OCI-LY3 (cell line): ENCODE results near the gene TAMALIN.

Source experiments
- H2AFZ ChIP-seq: fragments of 200-600, 300-600 bp; shearing (Covaris generic); 2 replicates; pipeline ENCODE4 v1.6.0; 2014; ENCODE audit warnings: antibody characterized with exemption, low read depth, low read length
- H3K27ac ChIP-seq: fragments of 200-600, 300-600 bp; sonication (generic); 2 replicates; pipeline ENCODE4 v1.5.1; 2014; ENCODE audit warnings: mild to moderate bottlenecking, low read length, moderate library complexity, mixed read lengths
- H3K27me3 ChIP-seq: fragments of 200-600, 300-600 bp; sonication (generic); 2 replicates; pipeline ENCODE4 v1.6.1; 2014; ENCODE audit warnings: low read depth, low read length, mixed read lengths
- H3K36me3 ChIP-seq: fragments of 200-600, 300-600 bp; sonication (generic); replicated peaks from 2 replicates; pipeline ENCODE3; 2014; ENCODE audit warnings: low read depth, low read length, mixed read lengths
- H3K4me1 ChIP-seq: fragments of 300-600, 200-600 bp; sonication (generic); 2 replicates; pipeline ENCODE4 v1.6.1; 2014; ENCODE audit warnings: low read length, mixed read lengths
- H3K4me2 ChIP-seq: fragments of 200-600, 300-600 bp; sonication (generic); 2 replicates; pipeline ENCODE4 v1.6.1; 2014; ENCODE audit warnings: low read length, mixed read lengths
- H3K4me3 ChIP-seq: fragments of 300-600, 200-600 bp; sonication (generic); 2 replicates; pipeline ENCODE4 v1.5.1; 2014; ENCODE audit warnings: antibody characterized with exemption, mild to moderate bottlenecking, low read length, moderate library complexity
- H3K79me2 ChIP-seq: fragments of 300-600, 200-600 bp; shearing (Covaris generic); 2 replicates; pipeline ENCODE4 v1.6.1; 2014; ENCODE audit warnings: mild to moderate bottlenecking, low read length, mixed read lengths
- H3K9ac ChIP-seq: fragments of 300-600, 200-600 bp; shearing (Covaris generic); 2 replicates; pipeline ENCODE4 v1.6.0; 2014; ENCODE audit warnings: mild to moderate bottlenecking, low read length, moderate library complexity
- H3K9me3 ChIP-seq: fragments of 200-600, 300-600 bp; shearing (Covaris generic); 2 replicates; pipeline ENCODE4 v1.6.1; 2014; ENCODE audit warnings: low read length, mixed read lengths; ENCODE audit not compliant: insufficient read depth
- H4K20me1 ChIP-seq: fragments of 200-600, 300-600 bp; sonication (generic); 2 replicates; pipeline ENCODE4 v1.6.1; 2016; ENCODE audit warnings: low read length, mixed read lengths; ENCODE audit not compliant: insufficient read depth
- CTCF ChIP-seq: fragments of 200-600, 300-600 bp; sonication (generic); IDR thresholded peaks from 2 replicates; pipeline ENCODE4 v1.5.1; 2014; ENCODE audit warnings: antibody characterized with exemption, low read length, low read depth
- EZH2phosphoT487 ChIP-seq: fragments of 200-600 bp; shearing (Covaris generic); IDR thresholded peaks from 2 replicates; pipeline ENCODE4 v1.6.1; 2018; ENCODE audit warnings: antibody characterized with exemption, mixed run types, low read depth

TAMALIN gene

GRCh38 chr12:52005218-52005902 is 1.4 kb upstream of the TAMALIN start:
- Histone ChIP-seq H3K79me2 (no peaks in the 10 kb centered on the region), H3K27ac (no peak overlapping the region), H3K36me3 (no peaks in the 10 kb centered on the region), H3K27me3 (peaks cover 27% of the 10 kb centered on the region), H3K4me2 (peak overlapping the region; percentile 74), H3K9ac (peak overlapping the region; percentile 40), H2AFZ (peak overlapping the region; percentile 22; the same call in 1 of the 2 replicates), H3K9me3 (no peaks in the 10 kb centered on the region), H4K20me1 (no peaks in the 10 kb centered on the region), H3K4me3 (peak overlapping the region; percentile 66), H3K4me1 (peaks cover 27% of the 10 kb centered on the region)
- TF ChIP-seq CTCF (no peak), EZH2phosphoT487 (no peak)

GRCh38 chr12:52005903-52006703 is 643 bp upstream of the TAMALIN start:
- Histone ChIP-seq H3K4me2 (peak overlapping the region; percentile 74), H3K4me1 (peaks cover 27% of the 10 kb centered on the region), H3K9me3 (no peaks in the 10 kb centered on the region), H3K27ac (peak overlapping the region; percentile 30; the same call in 1 of the 2 replicates), H2AFZ (peak overlapping the region; percentile 22), H3K9ac (peak overlapping the region; percentile 38), H3K79me2 (no peaks in the 10 kb centered on the region), H4K20me1 (no peaks in the 10 kb centered on the region), H3K36me3 (no peaks in the 10 kb centered on the region), H3K4me3 (peak overlapping the region; percentile 66), H3K27me3 (peaks cover 27% of the 10 kb centered on the region)
- TF ChIP-seq CTCF (no peak), EZH2phosphoT487 (no peak)

- H3K4me2 ChIP-seq, result peak overlapping the region; percentile 74
- H4K20me1 ChIP-seq, result no peaks in the 10 kb centered on the region
- peak overlapping the region; percentile 66 for H3K4me3 ChIP-seq
- H2AFZ ChIP-seq, result no peak overlapping the region
- no peaks in the 10 kb centered on the region for H3K9me3 ChIP-seq
- H3K27ac ChIP-seq, result no peak overlapping the region
- no peaks in the 10 kb centered on the region for H3K79me2 ChIP-seq
- peaks cover 27% of the 10 kb centered on the region for H3K27me3 ChIP-seq
- no peaks in the 10 kb centered on the region for H3K36me3 ChIP-seq
- 0 out of 2 replicates have a peak overlapping the region, but pooled peaks have one; percentile 16 for H3K9ac ChIP-seq
- TF ChIP-seq EZH2phosphoT487, result no peak
- H3K4me1 ChIP-seq, result peaks cover 27% of the 10 kb centered on the region
These were observed 594 bp downstream of the TAMALIN start for GRCh38 chr12:52007158-52007921.

- Histone ChIP-seq H3K4me2 (no peak overlapping the region), H3K9me3 (no peaks in the 10 kb centered on the region), H3K79me2 (no peaks in the 10 kb centered on the region), H3K27ac (no peak overlapping the region), H3K4me3 (no peak overlapping the region), H3K9ac (no peak overlapping the region), H3K36me3 (no peaks in the 10 kb centered on the region), H4K20me1 (no peaks in the 10 kb centered on the region), H3K4me1 (peaks cover 27% of the 10 kb centered on the region), H3K27me3 (peaks cover 27% of the 10 kb centered on the region), H2AFZ (no peak overlapping the region)
- TF ChIP-seq EZH2phosphoT487, result no peak
- TF ChIP-seq CTCF, result no peak
These were observed 1.3 kb downstream of the TAMALIN start for GRCh38 chr12:52007982-52008510.
